ENCODE measurements around the gene EPS8L2. TPM values are rescaled to one million over a fixed set of nuclear protein-coding genes. Genes with fewer than 3 reads are reported as not detected.

Gene EPS8L2
- total RNA-seq, 1 donor from 2014 or later: 12.7 TPM

- TF ChIP-seq CTCF (IDR thresholded peaks at IDR 0.05; ENCODE audit: partially characterized antibody, unreplicated experiment): no peak
- no peak overlapping the region for H3K27ac Mint-ChIP-seq (ENCODE audit: unreplicated experiment)
- H3K36me3 Mint-ChIP-seq (ENCODE audit: unreplicated experiment): no peaks in the 10 kb centered on the region
- H3K4me1 Mint-ChIP-seq (ENCODE audit: low read depth, unreplicated experiment): peaks cover 11% of the 10 kb centered on the region
- peaks cover 8% of the 10 kb centered on the region for H3K9me3 Mint-ChIP-seq (ENCODE audit: unreplicated experiment)
- no peak overlapping the region for H3K4me3 Mint-ChIP-seq (ENCODE audit: unreplicated experiment)
- peak; percentile 8 for DNase-seq
- H3K27me3 Mint-ChIP-seq (ENCODE audit: unreplicated experiment): peaks cover 4% of the 10 kb centered on the region
These were observed 67.8 kb downstream of the EPS8L2 start for GRCh38 chr11:773830-774229.

GRCh38 chr11:774873-775592 is 69.0 kb downstream of the EPS8L2 start:
- peaks cover 8% of the 10 kb centered on the region for H3K9me3 Mint-ChIP-seq (ENCODE audit: unreplicated experiment)
- peak; percentile 9 for DNase-seq
- TF ChIP-seq CTCF (IDR thresholded peaks at IDR 0.05; ENCODE audit: partially characterized antibody, unreplicated experiment): no peak
- H3K27ac Mint-ChIP-seq (ENCODE audit: unreplicated experiment): no peak overlapping the region
- peaks cover 11% of the 10 kb centered on the region for H3K4me1 Mint-ChIP-seq (ENCODE audit: low read depth, unreplicated experiment)
- H3K36me3 Mint-ChIP-seq (ENCODE audit: unreplicated experiment): no peaks in the 10 kb centered on the region
- H3K27me3 Mint-ChIP-seq (ENCODE audit: unreplicated experiment): peaks cover 4% of the 10 kb centered on the region
- H3K4me3 Mint-ChIP-seq (ENCODE audit: unreplicated experiment): peak overlapping the region; percentile 90

GRCh38 chr11:776263-776560 is 70.2 kb downstream of the EPS8L2 start:
- H3K36me3 Mint-ChIP-seq (ENCODE audit: unreplicated experiment): no peaks in the 10 kb centered on the region
- peaks cover 4% of the 10 kb centered on the region for H3K27me3 Mint-ChIP-seq (ENCODE audit: unreplicated experiment)
- TF ChIP-seq CTCF (IDR thresholded peaks at IDR 0.05; ENCODE audit: partially characterized antibody, unreplicated experiment): no peak
- H3K4me1 Mint-ChIP-seq (ENCODE audit: low read depth, unreplicated experiment): peaks cover 11% of the 10 kb centered on the region
- no peak for DNase-seq
- peak overlapping the region; percentile 92 for H3K27ac Mint-ChIP-seq (ENCODE audit: unreplicated experiment)
- H3K4me3 Mint-ChIP-seq (ENCODE audit: unreplicated experiment): peak overlapping the region; percentile 90
- peaks cover 8% of the 10 kb centered on the region for H3K9me3 Mint-ChIP-seq (ENCODE audit: unreplicated experiment)

- Mint-ChIP-seq H3K27ac (ENCODE audit: unreplicated experiment) (peak overlapping the region; percentile 92), H3K36me3 (ENCODE audit: unreplicated experiment) (no peaks in the 10 kb centered on the region), H3K27me3 (ENCODE audit: unreplicated experiment) (peaks cover 4% of the 10 kb centered on the region), H3K9me3 (ENCODE audit: unreplicated experiment) (peaks cover 8% of the 10 kb centered on the region), H3K4me1 (ENCODE audit: low read depth, unreplicated experiment) (peaks cover 11% of the 10 kb centered on the region), H3K4me3 (ENCODE audit: unreplicated experiment) (peak overlapping the region; percentile 90)
- peak; percentile 74 for DNase-seq
- TF ChIP-seq CTCF (IDR thresholded peaks at IDR 0.05; ENCODE audit: partially characterized antibody, unreplicated experiment): no peak
These were observed 70.7 kb downstream of the EPS8L2 start for GRCh38 chr11:776561-777287.

Other genes starting within 250 kb of the EPS8L2 start
- 85.9 TPM for gene RNH1, start 199.0 kb upstream of the EPS8L2 start, total RNA-seq (ENCODE audit: unreplicated experiment)
- 140 TPM for gene HRAS, start 170.7 kb upstream of the EPS8L2 start, total RNA-seq (ENCODE audit: unreplicated experiment)
- gene LRRC56, start 168.7 kb upstream of the EPS8L2 start, total RNA-seq (ENCODE audit: unreplicated experiment): 2.6 TPM
- 2.3 TPM for gene LMNTD2, start 145.5 kb upstream of the EPS8L2 start, total RNA-seq (ENCODE audit: unreplicated experiment)
- 9.4 TPM for gene RASSF7, start 145.3 kb upstream of the EPS8L2 start, total RNA-seq (ENCODE audit: unreplicated experiment)
- 41.6 TPM for gene PHRF1, start 129.8 kb upstream of the EPS8L2 start, total RNA-seq (ENCODE audit: unreplicated experiment)
- gene IRF7, start 90.3 kb upstream of the EPS8L2 start, total RNA-seq (ENCODE audit: unreplicated experiment): 17.7 TPM
- not detected for gene CDHR5, start 81.3 kb upstream of the EPS8L2 start, total RNA-seq (ENCODE audit: unreplicated experiment)
- gene SCT, start 79.0 kb upstream of the EPS8L2 start, total RNA-seq (ENCODE audit: unreplicated experiment): not detected
- gene DRD4, start 69.0 kb upstream of the EPS8L2 start, total RNA-seq (ENCODE audit: unreplicated experiment): 2.9 TPM
- gene DEAF1, start 11.0 kb upstream of the EPS8L2 start, total RNA-seq (ENCODE audit: unreplicated experiment): 51.5 TPM
- 29.7 TPM for gene TMEM80, start 10.4 kb upstream of the EPS8L2 start, total RNA-seq (ENCODE audit: unreplicated experiment)
- 182 TPM for gene TALDO1, start 41.2 kb downstream of the EPS8L2 start, total RNA-seq (ENCODE audit: unreplicated experiment)
- 67.5 TPM for gene GATD1, start 71.3 kb downstream of the EPS8L2 start, total RNA-seq (ENCODE audit: unreplicated experiment)
- 58.7 TPM for gene CEND1, start 83.9 kb downstream of the EPS8L2 start, total RNA-seq (ENCODE audit: unreplicated experiment)
- 93.9 TPM for gene SLC25A22, start 92.0 kb downstream of the EPS8L2 start, total RNA-seq (ENCODE audit: unreplicated experiment)
- 37.0 TPM for gene PIDD1, start 99.0 kb downstream of the EPS8L2 start, total RNA-seq (ENCODE audit: unreplicated experiment)
- 997 TPM for gene RPLP2, start 103.7 kb downstream of the EPS8L2 start, total RNA-seq (ENCODE audit: unreplicated experiment)
- gene PNPLA2, start 112.7 kb downstream of the EPS8L2 start, total RNA-seq (ENCODE audit: unreplicated experiment): 32.3 TPM
- gene CRACR2B, start 121.7 kb downstream of the EPS8L2 start, total RNA-seq (ENCODE audit: unreplicated experiment): 19.7 TPM
- gene CD151, start 126.7 kb downstream of the EPS8L2 start, total RNA-seq (ENCODE audit: unreplicated experiment): 346 TPM
- gene POLR2L, start 136.3 kb downstream of the EPS8L2 start, total RNA-seq (ENCODE audit: unreplicated experiment): 106 TPM
- 82.5 TPM for gene TSPAN4, start 136.6 kb downstream of the EPS8L2 start, total RNA-seq (ENCODE audit: unreplicated experiment)
- 56.1 TPM for gene CHID1, start 204.6 kb downstream of the EPS8L2 start, total RNA-seq (ENCODE audit: unreplicated experiment)
- gene AP2A2, start 219.6 kb downstream of the EPS8L2 start, total RNA-seq (ENCODE audit: unreplicated experiment): 228 TPM